Measurements from ENCODE around the gene ZSWIM8.

The ZSWIM8 gene

DNA sequence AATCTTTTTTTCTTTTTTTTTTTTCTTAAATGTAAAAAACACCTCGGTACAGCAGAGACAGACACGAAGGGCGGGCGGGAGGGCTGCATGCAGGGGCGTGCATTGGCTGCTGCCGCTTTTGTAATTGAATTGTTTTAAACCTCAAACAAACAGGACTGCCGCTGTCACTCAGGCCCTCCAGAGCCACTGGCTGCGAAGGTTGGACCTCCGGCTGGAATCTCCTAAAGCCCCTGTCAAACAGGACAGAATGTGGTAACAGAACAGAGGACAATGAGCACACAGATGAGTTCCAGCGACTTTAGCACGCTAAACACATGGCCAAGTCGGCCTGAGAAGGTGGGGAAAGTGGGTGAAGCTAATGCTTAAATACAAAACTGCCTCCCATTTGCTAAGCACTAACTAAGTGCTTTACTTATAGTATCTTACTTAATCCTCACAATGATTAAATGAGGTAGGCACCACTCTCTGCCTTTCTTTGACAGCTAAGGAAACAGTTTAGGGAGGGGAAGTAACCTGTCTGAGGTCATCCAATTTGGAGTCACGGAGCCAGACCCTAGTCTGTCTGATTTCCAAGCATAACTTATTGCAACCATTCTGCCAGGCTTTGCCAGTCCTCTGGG is 29.0 kb downstream of the ZSWIM8 start:
- DNase-seq (ENCODE audit: extremely low read depth, low read depth): no peak

DNA sequence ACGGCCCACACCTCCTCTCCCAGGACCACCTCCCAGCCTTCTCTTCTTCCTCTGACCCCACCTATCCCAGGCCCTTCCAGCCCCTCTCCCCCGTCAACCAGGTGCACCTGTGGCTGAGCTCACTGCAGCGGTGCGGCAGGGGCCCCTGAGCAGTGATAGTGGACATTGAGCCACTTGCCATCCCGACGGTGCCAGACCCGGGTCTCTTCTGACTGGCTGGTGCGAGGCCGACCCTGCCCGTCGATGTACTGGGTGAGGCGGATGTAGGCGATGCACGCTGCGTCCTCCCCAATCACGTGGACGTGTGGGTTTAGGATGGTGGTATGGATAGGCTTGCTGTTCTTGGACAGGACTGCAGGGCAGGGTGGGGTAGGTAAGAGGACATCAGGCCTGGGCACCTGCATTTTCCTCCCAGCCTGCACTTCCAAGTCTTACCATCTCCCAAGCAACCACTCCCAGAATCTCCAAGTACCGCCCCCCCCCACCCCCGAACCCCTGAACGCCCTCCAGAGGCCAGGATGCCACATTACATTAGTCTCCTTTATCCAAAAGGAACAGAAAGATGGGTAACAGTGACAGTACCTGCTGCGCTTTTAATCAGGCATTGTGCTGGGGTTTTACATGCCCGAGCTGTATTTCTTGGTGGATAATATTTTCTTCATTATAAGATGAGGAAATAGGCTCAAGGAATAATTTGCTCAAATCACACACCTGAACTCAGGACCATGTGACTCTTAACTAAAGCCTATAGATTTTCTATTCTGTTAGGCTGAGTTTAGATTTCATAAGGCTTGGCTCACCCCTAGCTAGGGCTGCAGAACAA is 29.7 kb downstream of the ZSWIM8 start:
- TF ChIP-seq, protein P1, sequence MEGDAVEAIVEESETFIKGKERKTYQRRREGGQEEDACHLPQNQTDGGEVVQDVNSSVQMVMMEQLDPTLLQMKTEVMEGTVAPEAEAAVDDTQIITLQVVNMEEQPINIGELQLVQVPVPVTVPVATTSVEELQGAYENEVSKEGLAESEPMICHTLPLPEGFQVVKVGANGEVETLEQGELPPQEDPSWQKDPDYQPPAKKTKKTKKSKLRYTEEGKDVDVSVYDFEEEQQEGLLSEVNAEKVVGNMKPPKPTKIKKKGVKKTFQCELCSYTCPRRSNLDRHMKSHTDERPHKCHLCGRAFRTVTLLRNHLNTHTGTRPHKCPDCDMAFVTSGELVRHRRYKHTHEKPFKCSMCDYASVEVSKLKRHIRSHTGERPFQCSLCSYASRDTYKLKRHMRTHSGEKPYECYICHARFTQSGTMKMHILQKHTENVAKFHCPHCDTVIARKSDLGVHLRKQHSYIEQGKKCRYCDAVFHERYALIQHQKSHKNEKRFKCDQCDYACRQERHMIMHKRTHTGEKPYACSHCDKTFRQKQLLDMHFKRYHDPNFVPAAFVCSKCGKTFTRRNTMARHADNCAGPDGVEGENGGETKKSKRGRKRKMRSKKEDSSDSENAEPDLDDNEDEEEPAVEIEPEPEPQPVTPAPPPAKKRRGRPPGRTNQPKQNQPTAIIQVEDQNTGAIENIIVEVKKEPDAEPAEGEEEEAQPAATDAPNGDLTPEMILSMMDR (IDR thresholded peaks at IDR 0.05; ENCODE audit: low read depth, low read length): peak; percentile 2; the same call in 1 of the 2 replicates
- DNase-seq (ENCODE audit: extremely low read depth, low read depth): no peak

More for the DNA sequence above, 29.0 kb downstream of the ZSWIM8 start:
- TF ChIP-seq, protein P1 (IDR thresholded peaks at IDR 0.05; ENCODE audit: low read depth, low read length): no peak

DNA sequence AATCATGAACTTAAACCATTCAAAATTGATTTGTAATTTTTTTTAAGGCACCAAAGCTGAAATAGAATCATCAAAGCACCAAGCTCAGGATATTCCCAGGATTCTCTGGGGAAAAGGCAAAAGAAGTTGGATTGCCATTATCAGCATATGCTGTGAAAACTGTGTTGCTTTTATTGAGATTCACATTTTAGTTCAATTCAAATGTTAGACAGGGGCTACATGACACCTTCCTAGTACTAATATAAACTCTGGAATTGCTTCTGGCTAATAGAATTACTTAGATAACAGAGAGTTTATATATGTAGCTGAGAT is 30.3 kb downstream of the ZSWIM8 start:
- no peak for DNase-seq (ENCODE audit: extremely low read depth, low read depth)
- TF ChIP-seq, protein P1 (IDR thresholded peaks at IDR 0.05; ENCODE audit: low read depth, low read length): no peak

DNA sequence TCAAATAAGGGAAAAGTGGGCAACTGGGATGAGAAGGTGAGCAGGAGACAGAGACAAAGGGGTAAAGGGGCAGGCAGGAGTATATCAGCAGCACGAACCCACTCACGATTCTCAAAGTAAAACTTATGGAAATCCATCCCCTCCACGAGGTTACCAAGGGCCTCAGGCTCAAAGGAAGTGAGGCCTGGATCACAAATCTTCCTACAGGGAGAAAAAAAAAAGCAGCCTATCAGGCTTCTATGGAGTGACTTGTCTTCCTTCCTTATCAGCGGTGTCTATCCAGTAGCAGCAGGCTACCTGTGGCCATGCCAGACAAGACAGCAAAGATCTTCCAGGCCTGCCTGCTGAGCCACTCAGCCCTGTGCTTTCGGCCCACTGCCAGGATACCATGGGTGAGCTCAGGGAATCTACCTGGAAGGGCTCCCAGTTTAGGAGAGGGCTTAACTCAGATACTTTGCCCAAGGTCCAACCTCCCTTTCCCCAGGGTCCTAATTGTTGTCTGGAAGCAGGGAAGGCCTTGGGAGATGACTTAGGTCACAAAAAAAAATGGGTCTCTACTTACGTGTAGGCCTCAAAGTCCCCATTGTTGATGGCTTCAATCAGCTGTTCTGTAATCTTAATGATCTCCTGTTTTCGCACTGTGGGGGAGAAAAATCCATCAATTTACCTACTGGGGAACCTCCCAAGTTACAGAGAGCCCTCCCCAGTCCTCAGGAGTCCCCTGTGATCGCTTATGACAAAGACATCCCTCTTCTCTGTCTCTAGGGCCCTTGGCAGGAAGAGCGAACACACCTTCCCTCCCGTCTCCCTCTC is 31.7 kb downstream of the ZSWIM8 start:
- TF ChIP-seq, protein P1 (IDR thresholded peaks at IDR 0.05; ENCODE audit: low read depth, low read length): no peak
- no peak for DNase-seq (ENCODE audit: extremely low read depth, low read depth)

DNA sequence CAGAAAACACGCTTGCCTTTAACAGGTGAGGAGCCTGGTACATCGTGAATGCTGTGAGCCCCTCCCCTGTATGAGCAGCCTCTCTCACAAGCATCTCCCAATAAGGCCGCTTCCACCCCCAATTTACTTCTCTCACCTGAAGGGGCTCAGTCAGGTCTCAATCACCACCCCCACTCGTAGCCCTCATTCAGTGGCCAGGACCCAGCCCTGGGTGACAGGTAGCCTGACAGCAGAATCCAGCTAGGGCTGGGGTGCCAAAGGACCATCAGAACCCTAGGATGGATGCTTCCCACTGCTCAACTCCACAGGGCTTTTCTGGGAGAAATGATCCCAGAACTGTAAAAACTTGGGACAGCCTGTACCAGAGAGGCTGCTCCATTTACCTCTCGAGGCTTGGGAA is 32.4 kb downstream of the ZSWIM8 start:
- TF ChIP-seq, protein P1 (IDR thresholded peaks at IDR 0.05; ENCODE audit: low read depth, low read length): no peak

DNA sequence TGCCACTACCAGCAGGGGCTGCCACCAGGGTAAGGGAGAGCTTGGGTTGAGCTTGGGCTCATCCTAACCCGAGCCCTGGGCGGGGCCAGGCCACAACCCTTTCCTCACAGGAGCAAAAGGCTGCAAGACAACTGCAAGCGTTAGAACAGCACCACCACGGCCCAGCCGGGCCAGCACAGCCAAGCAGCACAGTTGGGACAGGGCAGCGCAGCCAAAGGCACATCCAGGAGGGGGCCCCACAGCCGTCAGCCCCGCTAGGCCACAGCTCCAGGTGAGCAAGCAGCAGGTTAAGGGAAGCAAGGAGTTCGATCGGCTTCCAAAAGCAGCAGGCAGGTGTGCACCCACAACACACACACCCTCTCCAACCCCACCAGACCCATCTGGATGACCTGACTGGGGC is 33.0 kb downstream of the ZSWIM8 start:
- no peak for DNase-seq (ENCODE audit: extremely low read depth, low read depth)
- TF ChIP-seq, protein P1 (IDR thresholded peaks at IDR 0.05; ENCODE audit: low read depth, low read length): no peak

More for the DNA sequence above, 32.4 kb downstream of the ZSWIM8 start:
- DNase-seq (ENCODE audit: extremely low read depth, low read depth): no peak

DNA sequence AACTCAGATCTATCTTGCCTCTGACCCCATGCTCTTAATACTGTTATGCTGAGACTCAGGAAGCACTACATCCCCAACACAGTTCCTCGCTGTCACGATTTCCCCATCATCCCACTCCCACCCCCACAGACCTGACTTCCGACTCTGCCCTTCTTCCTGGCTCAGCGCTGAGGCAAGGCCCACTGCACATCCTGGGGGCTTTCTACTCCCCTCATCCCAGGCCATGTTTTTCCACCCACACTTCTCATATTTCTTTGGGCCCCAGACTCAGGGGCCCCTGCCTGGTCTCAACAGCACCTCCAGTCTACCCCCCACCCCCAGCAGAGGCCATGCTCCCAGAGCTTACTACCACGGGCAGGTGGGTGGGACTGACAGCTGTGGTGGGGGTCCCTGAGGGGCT is 33.7 kb downstream of the ZSWIM8 start:
- no peak for DNase-seq (ENCODE audit: extremely low read depth, low read depth)
- TF ChIP-seq, protein P1 (IDR thresholded peaks at IDR 0.05; ENCODE audit: low read depth, low read length): no peak

All from AG09319 (cell line).